HG02588 (cell line): ENCODE measurements around the gene ALOX12.
"Not testable (repeated sequence)": the region's sequence is repeated elsewhere in the genome, so short reads cannot be mapped to it uniquely, and the experiment has no call there.

Experiments used
- ATAC-seq: cut with Tn5 transposase; IDR thresholded peaks from one replicate; pipeline ENCODE4 v1.9.1; 2021; ENCODE audit warnings: mild to moderate bottlenecking, moderate library complexity; ENCODE audit not compliant: unreplicated experiment

Gene ALOX12, protein sequence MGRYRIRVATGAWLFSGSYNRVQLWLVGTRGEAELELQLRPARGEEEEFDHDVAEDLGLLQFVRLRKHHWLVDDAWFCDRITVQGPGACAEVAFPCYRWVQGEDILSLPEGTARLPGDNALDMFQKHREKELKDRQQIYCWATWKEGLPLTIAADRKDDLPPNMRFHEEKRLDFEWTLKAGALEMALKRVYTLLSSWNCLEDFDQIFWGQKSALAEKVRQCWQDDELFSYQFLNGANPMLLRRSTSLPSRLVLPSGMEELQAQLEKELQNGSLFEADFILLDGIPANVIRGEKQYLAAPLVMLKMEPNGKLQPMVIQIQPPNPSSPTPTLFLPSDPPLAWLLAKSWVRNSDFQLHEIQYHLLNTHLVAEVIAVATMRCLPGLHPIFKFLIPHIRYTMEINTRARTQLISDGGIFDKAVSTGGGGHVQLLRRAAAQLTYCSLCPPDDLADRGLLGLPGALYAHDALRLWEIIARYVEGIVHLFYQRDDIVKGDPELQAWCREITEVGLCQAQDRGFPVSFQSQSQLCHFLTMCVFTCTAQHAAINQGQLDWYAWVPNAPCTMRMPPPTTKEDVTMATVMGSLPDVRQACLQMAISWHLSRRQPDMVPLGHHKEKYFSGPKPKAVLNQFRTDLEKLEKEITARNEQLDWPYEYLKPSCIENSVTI

DNA sequence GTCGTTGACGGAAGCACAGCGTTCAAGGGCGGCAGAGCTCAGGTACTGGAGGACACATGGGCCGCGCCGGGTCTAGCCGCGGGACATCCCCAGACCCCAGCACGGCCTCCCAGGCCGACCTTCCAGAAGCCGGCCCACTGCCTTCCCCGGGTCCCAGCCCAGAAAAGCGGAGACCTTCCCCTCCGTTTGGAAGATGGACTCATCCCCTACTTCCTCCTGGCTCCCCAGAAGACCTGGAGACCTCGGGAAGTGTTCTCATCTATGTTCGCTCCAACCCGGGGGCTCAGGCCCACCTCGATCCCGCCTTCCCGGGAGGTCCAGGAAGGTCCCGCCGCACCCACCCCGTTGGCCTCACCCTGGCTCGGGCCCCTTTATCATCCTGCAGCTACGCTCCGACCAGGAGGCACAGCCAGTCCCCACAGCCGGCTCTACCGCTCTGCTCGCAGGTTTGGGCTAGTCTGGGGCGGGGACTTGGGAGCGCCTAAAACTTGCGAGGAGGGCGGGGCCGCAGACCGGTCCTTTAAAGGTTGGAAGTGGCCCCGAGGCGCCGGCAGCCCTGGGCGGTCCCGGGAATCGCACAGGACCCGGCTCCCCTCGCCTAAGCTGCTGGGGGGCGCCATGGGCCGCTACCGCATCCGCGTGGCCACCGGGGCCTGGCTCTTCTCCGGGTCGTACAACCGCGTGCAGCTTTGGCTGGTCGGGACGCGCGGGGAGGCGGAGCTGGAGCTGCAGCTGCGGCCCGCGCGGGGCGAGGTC is at the start of gene ALOX12:
Gene ALOX12 (plus strand): TSS at position 550 of the 756 bp plus-strand sequence. CDS start 69 bp downstream, at position 619.
- no peak for ATAC-seq

DNA sequence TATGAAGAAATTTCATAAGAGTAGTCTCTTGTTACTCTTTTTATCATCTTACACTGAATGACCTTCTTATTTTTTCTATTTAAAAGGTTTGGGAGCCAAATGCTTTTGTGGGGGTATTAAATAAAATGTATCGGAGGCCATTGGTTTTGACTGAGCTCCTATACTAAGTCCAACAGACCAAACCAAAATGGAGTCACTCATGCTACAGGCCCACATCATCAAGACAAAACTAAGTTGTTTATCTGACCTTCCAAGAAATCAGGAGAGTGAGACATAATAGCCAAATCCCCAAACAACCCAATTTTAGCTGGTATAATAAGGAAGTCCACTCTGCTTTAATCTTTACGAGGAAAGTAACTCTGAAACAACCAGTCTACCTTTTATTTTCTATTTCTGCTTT is 48.1 kb upstream of the ALOX12 start:
- no peak for ATAC-seq

DNA sequence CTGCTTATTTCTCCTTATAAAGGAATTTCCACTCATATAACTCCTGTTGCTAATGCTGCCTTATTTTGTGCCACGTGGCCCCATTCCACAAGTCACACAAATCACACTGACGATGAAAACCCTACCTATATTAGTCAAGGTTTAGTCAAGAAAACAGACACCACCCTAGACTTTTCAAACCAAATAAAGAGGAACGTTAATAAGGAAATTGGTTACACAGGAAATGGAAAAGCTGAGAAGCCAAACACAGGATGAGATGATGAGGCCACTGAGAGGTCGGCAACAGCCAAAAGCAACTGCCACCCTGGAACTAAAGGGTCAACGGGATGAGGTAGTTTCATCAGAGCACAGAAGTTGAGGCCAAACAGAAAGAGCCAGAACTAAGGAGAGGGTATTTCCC is 47.3 kb upstream of the ALOX12 start:
- ATAC-seq, result no peak

DNA sequence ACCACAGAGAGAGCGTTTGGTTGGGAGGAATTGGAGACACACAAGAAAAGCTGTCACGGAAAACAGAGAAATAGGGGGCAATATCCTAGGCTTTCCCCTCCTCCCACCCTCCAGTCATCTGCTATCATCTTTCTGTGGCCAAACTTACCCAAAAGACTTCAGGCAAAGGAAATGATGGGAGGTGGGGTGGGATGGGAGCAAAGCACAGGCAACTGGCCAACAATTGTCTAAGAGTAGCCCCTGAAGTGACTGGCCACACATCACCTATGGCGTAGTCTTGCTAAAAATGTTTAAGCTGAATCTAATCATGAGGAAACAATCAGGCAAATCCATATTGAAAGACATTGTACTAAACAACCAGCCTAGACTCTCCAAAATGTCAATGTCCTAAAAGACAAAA is 46.9 kb upstream of the ALOX12 start:
- no peak for ATAC-seq

DNA sequence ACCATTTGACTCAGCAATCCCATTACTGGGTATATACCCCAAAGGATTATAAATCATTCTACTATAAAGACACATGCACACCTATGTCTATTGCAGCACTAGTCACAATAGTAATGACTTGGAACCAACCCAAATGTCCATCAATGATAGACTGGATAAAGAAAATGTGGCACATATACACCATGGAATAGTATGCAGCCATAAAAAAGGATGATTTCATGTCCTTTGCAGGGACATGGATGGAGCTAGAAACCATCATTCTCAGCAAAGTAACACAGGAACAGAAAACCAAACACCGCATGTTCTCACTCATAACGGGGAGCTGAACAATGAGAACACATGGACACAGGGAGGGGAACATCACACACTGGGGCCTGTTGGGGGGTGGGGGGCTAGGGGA is 44.9 kb upstream of the ALOX12 start:
- not testable (repeated sequence) for ATAC-seq

DNA sequence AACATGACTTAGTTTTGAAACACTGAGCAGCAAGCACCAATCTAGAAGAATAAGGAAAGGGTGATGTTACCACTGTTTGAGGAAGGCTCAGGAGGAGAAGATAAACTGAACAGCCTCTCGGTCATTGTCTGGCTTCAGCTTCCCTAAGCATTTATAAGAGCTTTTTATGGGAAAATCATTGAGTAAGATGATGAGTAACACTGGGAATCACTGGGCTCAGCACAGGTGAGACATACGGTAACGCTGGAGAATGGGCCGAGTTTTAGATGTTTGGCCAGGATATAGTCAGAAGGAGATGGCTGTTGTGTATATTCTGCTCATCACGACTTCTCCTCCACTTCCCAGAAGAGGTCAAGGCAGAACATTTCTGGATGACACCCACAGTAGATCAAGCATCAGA is 42.2 kb upstream of the ALOX12 start:
- no peak for ATAC-seq

DNA sequence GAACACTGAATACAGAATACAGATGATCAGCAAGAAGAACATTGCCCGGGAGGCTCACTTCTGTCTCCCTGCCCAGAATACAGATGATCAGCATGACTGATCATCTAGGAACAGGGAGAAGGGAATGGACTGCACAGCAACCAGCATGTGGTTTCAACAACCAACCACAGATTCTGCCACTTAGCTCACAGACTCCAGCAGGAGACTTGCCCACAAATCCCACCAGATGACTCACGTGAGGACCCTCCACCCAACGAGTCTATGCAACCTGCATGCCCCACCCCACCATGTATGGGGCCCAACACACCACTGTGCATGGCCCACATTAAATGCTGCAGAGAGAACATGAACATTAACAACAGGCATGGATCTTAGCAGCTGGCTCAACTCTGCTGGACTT is 36.1 kb upstream of the ALOX12 start:
- ATAC-seq, result no peak

DNA sequence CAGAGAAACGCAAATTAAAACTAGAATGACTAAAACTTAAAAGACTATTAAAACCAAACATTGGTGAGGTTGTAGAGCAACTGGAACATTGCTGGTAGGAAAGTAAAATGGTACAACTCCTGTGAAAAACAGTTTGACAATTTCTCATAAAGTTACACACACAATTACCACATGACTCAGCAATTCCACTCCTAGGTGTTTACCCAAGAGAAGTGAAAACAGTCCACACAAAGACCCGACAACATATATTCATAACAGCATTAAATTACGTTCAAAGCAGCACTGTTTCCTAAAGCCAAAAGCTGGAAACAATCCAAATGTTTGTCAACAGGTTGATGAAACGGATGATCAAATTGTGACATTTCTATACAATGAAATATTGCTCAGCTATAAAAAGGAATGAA is 26.5 kb upstream of the ALOX12 start:
- no peak for ATAC-seq

DNA sequence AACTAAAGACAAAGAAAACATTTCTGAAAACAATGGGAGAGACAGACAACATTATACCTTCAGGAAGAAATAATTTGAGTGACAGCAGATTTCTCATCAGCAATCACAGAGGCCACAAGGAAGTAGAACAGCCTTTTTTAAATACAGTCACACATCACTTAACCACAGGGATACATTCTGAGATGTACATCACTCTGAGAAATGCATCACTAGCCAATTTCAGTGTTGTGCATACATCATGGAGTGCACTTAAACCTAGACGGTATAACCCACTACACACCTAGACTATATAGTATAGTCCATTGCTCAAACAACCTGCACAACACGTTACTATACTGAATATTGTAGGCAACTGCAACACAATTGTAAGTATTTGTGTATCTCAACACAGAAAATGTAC is 24.9 kb upstream of the ALOX12 start:
- no peak for ATAC-seq

DNA sequence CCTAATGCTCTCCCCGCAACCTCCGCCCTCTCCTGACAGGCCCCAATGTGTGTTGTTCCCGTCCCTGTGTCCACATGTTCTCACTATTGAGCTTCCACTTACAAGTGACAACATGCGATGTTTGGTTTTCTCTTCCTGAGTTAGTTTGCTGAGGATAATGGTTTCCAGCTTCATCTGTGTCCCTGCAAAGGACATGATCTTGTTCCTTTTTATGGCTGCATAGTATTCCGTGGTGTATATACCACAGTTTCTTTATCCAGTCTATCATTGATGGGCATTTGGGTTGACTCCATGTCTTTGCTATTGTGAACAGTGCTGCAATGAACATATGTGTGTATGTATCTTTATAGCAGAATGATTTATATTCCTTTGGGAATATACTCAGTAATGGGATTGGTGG is 16.4 kb upstream of the ALOX12 start:
- not testable (repeated sequence) for ATAC-seq

DNA sequence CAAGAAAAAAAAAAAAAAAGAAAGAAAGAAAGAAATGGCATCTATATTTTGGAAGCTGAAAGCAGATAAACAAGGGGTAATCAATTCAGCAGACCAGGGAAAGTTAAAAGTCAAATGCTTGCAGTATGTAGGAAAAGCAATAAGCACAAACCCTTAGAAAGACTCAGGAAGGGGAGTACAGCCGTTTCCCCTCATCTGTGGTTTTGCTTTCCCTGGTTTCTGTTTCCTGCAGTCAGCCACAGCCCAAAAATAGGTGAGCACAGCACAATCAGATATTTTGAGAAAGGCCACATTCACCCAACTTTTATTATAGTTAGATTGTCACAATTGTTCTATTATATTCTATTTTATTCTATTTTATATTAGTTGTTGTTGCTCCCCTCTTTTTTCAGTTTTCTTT is 14.4 kb upstream of the ALOX12 start:
- ATAC-seq, result no peak

DNA sequence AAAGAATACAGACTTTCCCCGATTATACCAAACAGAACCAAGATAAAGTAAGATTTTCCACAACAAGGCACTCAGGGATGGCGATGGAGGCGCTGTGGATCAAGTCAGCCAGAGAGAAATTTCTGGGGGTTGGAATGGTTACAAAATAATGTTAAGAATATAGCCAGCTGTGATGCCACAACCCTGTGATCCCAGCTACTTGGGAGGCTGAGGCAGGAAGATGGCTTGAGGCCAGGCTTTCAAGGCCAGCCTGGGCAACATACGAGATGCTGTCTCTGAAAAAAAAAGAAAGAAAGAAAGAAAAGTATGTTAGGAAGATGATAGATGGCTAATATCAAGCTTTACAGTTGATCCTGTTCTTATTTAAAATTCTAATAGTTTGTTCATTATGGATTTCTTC is 10.6 kb upstream of the ALOX12 start:
- no peak for ATAC-seq

DNA sequence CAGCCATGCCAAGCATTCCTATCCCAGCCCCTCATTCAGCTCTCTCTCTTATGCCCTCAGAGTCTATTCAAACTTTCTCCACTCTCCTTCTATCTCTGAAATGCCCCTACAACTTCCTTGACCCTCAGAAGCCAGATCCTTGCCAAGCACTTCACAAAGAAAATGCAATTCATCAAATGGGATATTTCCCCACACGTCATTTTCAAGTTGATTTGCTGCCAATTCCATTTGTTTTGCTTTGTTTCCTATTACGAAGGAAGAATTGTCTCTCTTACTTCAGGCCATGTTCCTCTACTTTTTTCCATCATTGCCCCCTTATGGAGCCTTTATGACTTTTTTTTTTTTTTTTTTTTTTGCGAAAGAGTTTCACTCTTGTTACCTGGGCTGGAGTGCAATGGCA is 9.2 kb upstream of the ALOX12 start:
- no peak for ATAC-seq

DNA sequence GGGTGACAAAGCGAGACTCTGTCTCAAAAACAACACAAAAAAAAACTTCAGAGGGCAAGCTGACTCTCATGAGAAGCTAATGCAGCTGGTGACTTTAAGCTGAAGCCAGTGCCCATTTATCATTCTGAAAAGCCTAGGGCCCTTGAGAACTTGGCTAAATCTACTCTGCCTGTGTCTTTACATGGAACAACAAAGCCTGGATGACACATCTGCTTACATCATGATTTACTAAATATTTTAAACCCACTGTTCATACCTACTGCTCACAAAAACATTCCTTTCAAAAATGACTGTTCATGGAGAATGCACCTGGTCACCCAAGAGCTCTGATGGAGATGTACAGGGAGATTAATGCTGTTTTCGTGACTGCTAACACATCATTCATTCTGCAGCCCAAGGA is 6.1 kb upstream of the ALOX12 start:
- no peak for ATAC-seq

DNA sequence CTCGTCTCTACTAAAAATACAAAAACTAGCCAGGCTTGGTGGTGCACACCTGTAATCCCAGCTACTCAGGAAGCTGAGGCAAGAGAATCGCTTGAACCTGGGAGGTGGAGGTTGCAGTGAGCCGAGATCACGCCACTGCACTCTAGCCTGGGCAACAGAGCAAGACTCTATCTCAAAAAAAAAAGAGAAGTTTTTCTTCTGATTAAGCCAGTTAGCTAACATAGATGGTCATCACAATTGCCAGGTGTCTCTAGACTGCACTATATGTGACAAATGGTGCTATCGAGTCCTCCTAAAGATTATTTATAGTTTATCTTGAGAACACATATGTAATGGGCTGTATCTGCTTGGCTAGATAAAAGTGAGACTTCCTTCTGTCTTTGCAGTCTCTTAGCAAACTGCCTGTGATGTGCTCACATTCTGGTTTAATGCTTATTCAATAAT is 2.2 kb upstream of the ALOX12 start:
- ATAC-seq, result not testable (repeated sequence)

DNA sequence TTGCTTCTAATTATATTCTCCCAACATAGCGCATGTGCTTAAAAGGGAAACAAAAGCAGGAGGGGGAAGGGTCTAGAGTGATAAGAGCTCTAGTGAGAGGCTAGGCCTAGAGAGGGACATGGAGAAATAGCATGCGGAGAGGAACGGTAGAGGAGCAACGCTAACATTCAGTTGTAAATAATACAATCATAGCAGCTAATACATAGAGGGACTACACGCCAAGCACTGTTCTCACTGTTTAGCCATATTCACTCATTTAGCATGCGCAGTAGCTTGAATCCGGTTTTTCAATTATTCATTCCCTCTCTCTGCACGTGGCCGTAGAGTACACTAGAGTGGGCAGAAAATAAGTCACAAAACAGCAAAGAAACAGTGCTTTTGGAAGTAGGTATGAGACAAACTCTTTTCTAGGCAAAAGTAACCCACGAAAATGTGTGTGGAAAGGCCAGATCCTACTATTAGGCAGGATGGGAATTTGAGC is 1.7 kb upstream of the ALOX12 start:
- no peak for ATAC-seq

DNA sequence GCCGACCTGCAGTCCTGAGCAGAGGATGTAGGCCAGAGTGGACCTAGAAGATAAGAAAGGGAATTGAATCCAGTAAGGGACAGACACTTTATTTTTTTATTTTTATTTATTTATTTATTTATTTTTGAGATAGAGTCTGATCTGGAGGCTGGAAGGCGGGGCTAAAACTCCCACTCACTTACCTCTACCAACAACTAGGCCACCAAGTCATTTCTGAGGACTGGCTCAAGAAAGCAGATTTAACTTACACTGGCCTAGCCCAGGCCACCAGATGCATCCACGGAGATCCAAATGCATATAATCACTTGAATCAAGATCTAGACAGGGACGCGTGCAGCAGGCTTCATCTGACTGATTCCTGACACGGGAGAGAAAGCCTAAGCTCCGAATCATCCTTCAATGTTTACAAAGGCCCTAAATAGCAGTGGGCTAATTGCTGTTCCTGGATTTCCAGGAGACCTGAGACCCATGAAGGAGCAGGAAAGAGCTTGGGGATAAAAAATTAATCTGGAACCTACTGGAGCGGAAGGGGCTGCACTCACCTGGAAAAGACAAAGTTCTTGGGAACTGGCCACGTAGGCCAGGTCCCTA is 1.1 kb upstream of the ALOX12 start:
- no peak for ATAC-seq

DNA sequence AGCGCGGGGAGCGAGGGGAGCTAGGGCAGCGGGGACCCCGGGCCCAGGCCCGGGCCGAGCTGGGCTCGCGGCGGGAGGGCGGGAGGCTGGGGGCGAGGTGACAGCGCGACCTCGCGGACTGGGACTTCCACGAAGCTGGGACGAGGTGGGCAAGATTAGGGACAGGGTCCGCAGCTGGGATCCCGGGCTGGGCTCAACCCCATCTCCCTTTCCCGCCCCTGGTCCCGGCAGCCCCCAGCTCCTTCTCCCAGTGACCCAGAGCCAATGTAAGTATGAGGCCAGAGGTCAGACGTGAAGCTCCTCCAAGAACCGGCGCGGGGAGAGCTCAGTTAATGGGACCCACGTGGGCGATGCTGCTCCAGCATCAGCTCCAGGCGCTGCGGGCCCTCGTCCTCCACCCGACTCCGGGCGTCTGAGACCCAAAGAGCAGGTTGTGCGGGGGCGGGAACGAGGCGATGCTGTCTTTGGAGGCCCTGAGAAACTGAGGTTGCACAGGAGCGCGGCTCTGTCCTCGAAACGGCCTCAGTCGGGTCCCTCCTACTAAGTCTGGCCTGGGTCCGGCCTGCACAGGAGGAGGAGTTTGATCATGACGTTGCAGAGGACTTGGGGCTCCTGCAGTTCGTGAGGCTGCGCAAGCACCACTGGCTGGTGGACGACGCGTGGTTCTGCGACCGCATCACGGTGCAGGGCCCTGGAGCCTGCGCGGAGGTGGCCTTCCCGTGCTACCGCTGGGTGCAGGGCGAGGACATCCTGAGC is 585 bp downstream of the ALOX12 start:
- no peak for ATAC-seq

DNA sequence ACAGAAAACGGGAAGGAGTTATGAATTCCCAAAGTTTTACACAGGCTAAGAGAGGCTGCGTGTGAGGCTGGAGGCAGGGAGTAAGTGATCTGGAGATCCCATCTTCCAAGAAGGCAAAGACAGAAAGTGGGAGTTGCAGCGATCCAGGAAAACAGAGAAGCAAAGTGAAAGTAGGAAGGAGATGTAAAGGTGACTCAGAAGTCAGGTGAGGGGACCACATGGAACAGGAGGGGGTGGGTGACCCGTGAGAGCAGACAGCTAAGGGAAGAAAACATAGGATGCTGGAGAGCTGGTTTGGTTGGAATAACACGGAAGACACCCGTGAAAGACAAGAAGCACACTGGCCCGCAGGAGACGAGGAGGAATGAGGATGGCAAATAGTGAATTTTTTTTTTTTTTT is 1.3 kb downstream of the ALOX12 start:
- ATAC-seq, result no peak

DNA sequence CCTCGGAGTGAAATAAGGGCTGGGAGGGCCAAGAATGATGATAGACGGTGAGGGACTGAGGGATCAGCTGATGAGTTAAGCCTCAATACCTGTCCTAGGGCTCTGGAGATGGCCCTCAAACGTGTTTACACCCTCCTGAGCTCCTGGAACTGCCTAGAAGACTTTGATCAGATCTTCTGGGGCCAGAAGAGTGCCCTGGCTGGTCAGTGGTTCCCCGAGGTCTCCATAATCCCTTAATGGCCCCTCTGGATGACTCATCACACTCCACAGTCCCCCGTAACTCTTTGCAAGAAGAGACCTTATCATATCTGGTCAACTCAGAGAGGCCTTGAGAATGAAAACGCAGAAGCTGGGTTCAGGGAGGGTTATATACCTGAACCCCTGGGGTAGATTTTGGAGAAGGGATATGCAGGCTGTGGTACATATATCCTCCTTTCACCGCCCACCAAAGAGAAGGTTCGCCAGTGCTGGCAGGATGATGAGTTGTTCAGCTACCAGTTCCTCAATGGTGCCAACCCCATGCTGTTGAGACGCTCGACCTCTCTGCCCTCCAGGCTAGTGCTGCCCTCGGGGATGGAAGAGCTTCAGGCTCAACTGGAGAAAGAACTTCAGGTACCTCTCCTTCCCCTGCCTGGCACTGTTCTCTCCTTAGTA is 3.1 kb downstream of the ALOX12 start:
- no peak for ATAC-seq
